SK-N-SH (cell line): ENCODE results near the gene RNGTT.

Experiments
- POLR2AphosphoS5 ChIP-seq: IDR thresholded peaks from 2 replicates; pipeline ENCODE4 v1.6.1; 2012; ENCODE audit warnings: low read depth, low read length
- RAD21 ChIP-seq: IDR thresholded peaks from 2 replicates; pipeline ENCODE4 v1.6.1; 2012; ENCODE audit warnings: mild to moderate bottlenecking, low read length
- TF ChIP-seq, protein P1 (sequence below): fragments of 200-600 bp; sonication (generic); IDR thresholded peaks from 2 replicates; pipeline ENCODE4 v1.6.1; 2017; ENCODE audit warnings: antibody characterized with exemption, mild to moderate bottlenecking, moderate library complexity

- no peak for TF ChIP-seq POLR2AphosphoS5
- TF ChIP-seq, protein P1, sequence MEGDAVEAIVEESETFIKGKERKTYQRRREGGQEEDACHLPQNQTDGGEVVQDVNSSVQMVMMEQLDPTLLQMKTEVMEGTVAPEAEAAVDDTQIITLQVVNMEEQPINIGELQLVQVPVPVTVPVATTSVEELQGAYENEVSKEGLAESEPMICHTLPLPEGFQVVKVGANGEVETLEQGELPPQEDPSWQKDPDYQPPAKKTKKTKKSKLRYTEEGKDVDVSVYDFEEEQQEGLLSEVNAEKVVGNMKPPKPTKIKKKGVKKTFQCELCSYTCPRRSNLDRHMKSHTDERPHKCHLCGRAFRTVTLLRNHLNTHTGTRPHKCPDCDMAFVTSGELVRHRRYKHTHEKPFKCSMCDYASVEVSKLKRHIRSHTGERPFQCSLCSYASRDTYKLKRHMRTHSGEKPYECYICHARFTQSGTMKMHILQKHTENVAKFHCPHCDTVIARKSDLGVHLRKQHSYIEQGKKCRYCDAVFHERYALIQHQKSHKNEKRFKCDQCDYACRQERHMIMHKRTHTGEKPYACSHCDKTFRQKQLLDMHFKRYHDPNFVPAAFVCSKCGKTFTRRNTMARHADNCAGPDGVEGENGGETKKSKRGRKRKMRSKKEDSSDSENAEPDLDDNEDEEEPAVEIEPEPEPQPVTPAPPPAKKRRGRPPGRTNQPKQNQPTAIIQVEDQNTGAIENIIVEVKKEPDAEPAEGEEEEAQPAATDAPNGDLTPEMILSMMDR: no peak
- TF ChIP-seq RAD21: no peak
These were observed 232.8 kb downstream of the RNGTT start for GRCh38 chr6:88730611-88731011.
